ENCODE results near the gene NPM1. TPM values are rescaled to one million over a fixed set of nuclear protein-coding genes. Genes with fewer than 3 reads are reported as not detected.

NPM1 gene
- total RNA-seq, 1 experiment from 2014 or later: 1,223 TPM

DNA sequence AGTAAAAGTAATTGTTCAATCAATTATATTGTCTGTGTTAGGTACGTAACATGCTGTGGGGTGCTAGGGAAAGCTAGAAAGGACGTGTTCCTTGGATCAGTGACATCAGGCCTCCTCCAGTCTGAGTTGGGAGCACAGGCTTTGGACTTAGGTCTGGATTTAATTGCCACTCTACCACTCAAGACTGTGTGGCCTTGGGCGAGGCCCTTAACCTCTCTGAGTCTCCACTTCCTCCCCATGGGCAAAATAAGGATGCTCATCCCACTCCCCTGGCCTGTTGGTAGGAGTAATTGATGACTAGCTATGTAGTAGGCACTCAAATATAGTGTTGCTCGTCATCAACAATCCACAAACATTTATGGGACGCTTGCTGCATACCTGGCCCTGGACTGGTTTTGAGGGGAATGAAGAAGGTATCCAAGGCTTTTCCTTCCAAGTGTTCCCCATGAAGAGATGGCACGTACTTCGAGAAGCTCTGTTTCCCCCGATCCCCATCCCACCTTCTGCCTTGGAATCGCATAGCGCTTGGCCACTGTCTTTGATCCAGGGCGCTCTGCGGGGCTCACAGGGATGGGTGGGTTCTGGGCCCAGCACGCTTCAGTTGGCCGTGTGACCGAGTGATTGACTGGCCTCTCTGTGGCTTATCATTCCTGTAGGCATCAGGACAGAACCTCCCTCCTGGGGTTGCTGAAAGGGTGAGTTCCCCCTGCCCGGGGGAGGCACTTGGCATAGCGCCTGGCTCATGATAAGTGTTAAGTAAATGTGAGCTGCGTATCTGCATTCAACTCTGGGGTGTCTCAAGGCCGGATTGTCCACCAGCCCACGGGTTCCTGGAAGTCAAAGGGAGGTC, 39.9 kb downstream of the NPM1 start:
- no peak for DNase-seq (ENCODE audit: low read depth)

- DNase-seq (ENCODE audit: low read depth): no peak
Measured at GRCh38 chr5:171428168-171428696, 40.6 kb downstream of the NPM1 start.

DNA sequence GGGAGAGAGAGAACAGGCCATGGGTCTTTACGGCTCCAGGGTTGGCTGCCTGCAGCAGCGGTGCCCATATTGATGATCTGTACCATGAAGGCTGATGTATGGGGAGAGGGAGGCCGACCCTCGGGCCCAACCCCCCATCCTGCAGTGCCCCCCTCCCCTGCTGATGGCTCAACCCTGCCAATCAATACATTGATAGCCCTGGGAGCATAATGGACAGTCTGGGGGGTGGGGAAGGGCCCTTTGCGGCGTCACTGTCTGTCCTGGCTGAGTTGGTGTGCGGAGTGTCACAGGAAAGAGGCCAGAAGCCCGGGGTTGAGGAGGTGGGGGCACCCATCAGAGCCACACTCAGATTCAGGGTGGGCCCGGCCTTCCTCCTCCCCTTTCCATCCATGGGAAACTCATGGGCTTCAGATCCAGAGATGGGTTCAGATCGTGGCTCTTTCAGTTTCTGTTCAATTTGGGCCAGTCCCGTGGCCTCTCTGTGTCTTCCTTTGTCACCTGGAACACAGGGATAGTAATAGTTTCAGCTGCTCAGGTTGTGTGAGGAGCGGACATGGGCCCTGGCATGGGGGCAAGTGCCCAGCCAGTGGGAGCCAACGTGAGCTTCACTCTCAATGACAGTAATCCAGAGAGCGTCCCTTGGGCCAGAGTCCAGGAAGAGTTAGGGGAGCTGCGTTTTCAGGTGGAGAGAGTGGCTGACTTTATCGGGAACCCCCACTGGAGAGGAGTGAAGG, 41.3 kb downstream of the NPM1 start:
- no peak for DNase-seq (ENCODE audit: low read depth)

DNA sequence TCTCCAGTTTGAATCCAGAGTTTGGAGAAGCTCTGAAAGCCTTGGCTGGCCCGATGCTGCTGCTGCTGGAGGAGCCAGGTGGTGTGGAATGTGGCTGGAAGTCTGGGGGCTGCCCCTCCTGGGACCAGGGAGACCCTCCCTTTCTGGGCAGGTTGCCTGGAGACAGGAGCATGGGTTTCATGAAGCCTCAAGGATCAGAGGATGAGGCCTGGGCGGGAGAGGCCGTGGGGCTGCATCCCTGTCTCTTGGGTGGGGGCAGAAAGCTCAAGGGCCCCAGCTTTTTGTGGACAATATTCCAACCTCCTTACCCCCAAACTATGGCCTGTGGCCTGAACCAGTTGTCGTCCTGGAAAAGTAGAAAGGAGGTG, 41.9 kb downstream of the NPM1 start:
- DNase-seq (ENCODE audit: low read depth): no peak

- no peak for DNase-seq (ENCODE audit: low read depth)
Measured at GRCh38 chr5:171431251-171431777, 43.7 kb downstream of the NPM1 start.

GRCh38 chr5:171432076-171432475, 44.4 kb downstream of the NPM1 start:
- no peak for DNase-seq (ENCODE audit: low read depth)

DNA sequence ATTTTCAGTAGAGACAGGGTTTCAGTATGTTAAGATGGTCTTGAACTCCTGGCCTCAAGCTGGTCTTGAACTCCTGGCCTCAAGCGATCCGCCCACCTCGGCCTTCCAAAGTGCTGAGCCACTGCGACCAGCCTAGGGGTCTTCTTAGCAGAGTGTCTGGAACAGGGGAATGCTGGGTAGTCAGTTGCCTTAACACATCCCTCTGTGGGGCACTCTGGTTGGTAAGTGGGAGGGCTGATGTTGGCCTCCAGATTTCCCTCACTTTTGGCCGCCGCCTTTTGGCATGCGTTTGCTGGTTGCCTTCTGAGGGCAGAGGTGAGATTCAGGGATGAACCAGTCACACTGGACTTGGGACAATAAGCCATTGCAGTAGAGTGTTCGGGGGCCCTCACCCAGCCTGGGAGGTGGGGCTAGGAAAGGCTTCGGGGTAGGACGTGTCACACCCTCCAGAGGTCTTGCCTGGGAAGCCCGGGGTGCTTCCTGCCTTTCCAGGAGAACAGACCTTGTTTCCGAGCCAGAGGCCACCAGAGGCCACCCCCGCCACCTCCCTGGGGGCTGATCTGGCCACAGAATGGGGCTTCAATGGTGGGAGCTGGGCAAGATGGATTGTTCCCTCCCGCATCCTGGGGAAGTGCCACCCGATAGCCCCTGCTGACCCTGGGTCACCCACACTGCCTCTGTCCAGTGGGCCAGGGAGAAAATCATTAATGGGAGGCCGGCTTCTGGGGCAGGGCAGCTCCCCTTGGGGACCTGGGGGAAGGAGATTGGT, 45.1 kb downstream of the NPM1 start:
- DNase-seq (ENCODE audit: low read depth): no peak

DNA sequence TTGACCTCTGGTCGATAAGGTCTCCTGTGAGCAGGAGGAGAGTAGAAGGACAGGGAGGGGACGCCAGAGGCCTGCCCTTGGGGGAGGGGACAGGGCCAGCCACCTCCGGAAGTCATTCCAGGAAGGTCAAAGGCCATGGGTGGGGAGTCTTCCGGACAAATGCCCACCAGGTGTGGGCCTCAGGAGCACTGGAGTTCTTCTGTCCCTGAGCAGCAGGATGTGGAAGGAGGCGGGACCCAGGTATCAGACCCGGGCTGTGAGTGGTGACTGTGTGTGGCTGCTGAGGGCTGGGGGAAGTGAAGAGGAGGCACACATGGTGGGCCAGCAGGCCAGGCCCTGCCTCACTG, 45.7 kb downstream of the NPM1 start:
- no peak for DNase-seq (ENCODE audit: low read depth)

DNA sequence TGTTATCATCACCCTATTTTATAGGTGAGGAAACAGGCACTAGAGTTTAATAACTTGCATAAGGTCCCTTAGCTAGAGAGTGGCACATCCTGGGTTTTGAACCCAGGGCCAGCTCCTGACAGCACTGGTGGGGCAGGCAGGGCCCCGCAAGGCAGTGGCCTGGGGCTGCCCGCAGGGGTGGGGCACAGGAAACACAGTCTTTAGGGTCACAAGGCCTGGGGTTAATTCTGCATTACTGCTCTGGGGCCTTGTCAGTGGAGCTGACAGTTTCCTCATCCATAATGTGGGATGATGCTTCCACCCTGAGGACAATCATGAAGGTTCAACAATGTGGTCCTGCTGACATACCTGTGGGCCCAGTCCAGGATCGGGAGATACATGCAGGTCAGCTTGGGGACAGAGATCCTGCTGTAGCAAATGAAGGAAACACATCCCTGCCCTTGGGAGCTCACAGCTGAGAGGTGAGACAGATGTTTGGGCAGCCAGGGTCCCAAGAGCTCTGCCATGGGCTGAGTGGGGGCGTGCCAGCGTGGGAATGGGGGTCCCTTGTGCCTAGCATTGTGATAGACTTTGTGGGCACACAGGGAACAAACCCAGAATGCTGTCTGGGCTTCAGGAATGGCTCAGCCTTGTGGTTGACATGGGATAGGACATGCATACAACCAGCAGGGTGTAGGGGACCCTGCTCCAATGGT, 46.5 kb downstream of the NPM1 start:
- DNase-seq (ENCODE audit: low read depth): no peak

DNA sequence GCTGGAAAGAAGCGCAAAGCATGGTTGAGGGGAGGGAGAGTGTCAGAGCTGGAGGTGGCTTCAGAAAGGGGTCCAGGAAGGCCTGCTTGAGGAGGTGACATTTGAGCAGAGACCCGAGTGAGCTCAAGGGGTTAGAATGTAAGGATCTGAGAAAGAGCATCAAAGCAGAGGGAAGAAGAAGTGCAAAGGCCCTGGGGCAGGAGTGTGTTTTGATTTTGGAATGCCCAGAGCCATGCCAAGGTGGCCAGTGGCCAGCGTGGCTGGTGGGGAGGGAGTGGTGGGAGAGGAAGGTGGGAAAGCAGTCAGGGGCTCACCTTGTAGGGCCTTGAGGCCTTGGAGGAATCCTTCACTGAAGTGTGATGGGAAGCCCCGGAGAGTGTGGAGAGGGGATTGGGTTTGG, 47.2 kb downstream of the NPM1 start:
- no peak for DNase-seq (ENCODE audit: low read depth)

DNA sequence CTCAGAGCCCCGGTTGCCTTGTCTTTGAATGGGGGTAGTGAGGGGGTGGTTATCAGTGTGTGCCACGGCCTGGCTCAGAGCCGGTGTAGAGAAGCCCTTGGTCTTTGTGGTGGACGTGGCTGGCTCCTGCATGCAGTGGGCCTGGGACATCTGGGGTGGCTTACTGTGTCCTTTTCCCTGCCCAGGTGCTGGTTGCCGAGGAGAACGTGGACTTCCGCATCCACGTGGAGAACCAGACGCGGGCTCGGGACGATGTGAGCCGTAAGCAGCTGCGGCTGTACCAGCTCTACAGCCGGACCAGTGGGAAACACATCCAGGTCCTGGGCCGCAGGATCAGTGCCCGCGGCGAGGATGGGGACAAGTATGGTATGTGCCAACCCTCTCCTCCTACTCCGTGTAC, 48.3 kb downstream of the NPM1 start:
- DNase-seq (ENCODE audit: low read depth): no peak

DNA sequence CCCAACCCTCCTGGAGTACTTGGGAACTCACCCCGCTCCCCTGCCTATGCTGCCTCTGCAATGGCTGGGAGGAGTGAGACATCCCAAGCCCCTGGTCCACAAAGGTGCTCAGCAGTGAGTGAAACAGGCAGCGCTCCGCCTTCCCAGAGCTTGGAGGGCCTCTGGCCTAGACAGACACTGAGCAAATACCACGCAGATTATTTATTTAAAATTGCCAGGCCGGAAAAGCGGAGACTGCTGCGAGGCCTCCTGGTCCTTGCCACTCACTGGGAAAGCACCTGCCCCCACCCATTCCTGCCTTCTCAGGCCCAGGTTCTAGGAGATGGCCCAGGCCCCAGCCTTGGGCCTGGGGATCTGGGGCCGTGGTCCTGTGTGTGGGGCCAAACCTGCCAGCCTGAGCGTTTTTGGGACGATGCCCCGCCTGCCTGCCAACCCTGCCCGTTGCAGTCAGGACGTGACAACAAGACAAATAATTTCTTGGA, 49.2 kb downstream of the NPM1 start:
- no peak for DNase-seq (ENCODE audit: low read depth)

DNA sequence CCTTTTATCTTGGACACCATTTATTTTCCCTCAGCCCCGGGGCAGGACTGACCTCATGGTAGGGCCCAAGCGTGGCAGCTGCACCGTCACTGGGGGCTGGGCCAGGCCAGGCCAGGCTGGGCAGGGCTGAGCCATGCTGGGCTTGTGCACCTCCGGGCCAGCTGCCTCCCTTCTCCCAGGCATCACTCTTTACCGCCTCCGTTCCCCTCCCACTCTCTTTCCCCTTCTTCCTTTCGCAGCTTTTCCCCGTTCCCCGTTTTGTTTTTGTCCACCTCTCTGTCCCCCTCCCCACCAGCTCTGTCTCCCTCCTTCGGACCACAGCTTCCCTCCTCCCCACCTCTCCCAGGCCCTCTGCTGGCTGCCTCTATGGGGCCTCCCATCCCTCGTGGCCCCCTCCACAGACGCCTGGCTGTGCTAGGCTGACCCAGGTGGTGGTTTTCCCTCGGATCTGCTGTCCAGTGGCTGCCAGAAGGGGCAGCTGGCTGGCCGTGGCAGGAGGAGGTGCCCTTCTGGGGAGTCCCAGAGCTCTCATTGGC, 49.7 kb downstream of the NPM1 start:
- no peak for DNase-seq (ENCODE audit: low read depth)

- no peak for DNase-seq (ENCODE audit: low read depth)
Measured at GRCh38 chr5:171438738-171439137, 51.1 kb downstream of the NPM1 start.

GRCh38 chr5:171441246-171441791, 53.7 kb downstream of the NPM1 start:
- DNase-seq (ENCODE audit: low read depth): no peak

DNA sequence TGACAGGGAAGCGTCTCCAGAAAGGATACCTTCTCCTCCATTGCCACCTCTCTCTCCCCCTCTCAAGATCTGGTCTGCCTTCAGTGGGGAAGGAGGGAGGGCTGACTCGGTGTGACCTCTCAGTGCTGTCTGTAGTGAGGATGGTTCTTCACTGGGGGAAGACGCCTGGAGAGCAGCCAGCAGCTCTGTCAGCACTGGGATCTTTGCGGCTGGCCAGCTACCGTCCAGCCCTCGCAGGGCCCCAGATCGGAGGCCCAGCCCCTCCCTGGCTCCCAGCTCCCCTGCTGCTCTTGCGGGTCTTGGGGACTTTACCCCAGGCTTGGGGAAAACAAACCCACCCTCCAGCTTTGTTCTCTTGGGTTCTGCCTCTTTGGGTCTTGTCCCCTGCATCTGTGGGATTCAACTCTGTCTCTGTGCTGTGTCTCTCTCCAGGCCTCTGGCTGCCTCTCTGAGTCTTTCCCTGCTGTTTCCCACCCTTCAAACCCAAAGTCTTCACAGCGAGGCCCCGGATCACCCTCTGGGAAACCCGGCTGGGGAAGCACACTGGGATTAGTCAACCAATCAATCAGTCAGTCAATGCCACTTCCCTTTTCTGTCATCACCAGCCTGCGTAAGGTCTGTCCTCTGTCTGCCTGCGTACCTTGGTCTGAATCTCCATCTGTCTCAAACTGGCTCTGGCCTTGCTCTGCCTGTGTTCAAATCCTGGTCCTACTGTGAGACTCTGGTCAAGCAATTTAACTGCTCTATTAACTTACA, 54.8 kb downstream of the NPM1 start:
- no peak for DNase-seq (ENCODE audit: low read depth)

GRCh38 chr5:171444582-171444981, 56.9 kb downstream of the NPM1 start:
- peak; percentile 58 for DNase-seq (ENCODE audit: low read depth)

DNA sequence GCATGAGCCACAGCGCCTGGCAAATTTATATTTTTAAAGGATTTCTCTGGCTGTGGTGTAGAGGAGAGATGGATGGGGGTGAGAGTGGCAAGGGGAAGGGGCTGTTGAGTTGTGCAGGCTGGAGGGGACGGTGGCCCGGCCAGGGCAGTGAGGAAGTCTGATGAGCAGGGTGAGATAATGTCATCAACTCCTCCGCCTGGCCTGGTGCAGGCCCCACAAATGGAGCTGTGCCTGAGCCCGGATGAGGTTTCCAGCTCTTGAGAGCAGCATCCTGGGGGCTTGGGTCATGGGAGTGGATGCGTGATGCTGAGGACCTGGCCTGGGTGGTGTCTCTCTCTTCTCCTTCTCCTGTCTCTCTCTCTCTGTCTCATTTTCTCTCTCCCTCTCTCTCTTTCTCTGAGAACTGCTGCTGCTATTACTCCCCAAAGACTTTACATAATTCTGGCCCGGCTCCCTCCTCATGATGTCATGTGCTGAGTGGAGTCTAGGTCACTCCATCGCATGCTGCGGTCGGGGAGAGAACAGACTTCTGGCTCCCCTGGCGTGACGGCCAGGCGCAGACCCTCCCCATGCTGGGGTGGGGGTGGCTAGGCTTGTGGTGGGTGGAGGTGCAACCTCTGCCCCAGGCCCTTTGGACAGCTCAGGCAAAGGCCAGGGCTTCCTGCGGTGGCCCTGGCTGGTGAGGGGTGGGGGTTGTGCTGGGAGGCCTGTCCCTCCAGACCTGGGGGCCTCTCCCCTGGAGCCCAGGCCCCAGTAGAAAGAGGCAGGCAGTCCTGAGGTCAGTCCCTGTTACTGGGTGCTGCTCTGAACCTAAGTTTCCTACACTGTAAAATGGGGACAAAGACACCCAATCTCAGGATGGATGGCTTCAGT, 58.2 kb downstream of the NPM1 start:
- no peak for DNase-seq (ENCODE audit: low read depth)

DNA sequence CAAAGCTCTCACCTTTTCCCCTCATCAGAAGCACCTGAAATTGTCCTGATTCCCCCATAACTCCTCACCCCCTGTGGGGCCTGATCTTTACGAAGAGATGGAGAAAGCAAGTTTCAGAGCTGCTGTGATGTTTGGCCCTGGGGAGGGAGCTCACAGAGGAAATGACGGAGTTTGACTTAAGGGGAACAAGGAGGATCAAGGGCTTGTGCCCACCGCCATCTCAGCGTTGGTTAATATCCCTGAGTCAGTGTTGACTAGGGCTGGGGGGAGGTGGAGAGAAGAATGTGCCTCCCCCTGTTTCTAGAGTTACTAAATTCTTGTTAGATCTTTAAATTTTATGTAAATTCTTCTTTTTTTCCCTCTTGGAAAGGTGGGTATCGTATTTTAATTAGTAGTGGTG, 59.6 kb downstream of the NPM1 start:
- DNase-seq (ENCODE audit: low read depth): no peak

All from M059J (cell line).